Smooth muscle cell (in vitro differentiated cells): ENCODE data around the gene XPNPEP1. TPM values are rescaled to one million over a fixed set of nuclear protein-coding genes. Genes with fewer than 3 reads are reported as not detected.

Experiments
- DNase-seq: peaks from one replicate; lab custom pipeline; 2025; ENCODE audit not compliant: unreplicated experiment; lab: John Stamatoyannopoulos, UW
- H2AFZ ChIP-seq: fragments of 200-600 bp; sonication (generic); 2 replicates; pipeline ENCODE4 v1.6.0; 2016; ENCODE audit warnings: antibody characterized with exemption, low read depth, mild to moderate bottlenecking
- H3F3A ChIP-seq: fragments of 200-600 bp; sonication (generic); 2 replicates; pipeline ENCODE4 v1.6.0; 2017; ENCODE audit warnings: antibody characterized with exemption, low read depth
- H3K27ac ChIP-seq: fragments of 200-600 bp; sonication (generic); 2 replicates; pipeline ENCODE4 v1.5.1; 2016; ENCODE audit warnings: low read depth, mild to moderate bottlenecking
- H3K27me3 ChIP-seq: fragments of 200-600 bp; sonication (generic); 2 replicates; pipeline ENCODE4 v1.6.1; 2016; ENCODE audit warnings: low read depth, mild to moderate bottlenecking
- H3K36me3 ChIP-seq: fragments of 200-600 bp; sonication (generic); 2 replicates; pipeline ENCODE4 v1.5.1; 2016; ENCODE audit warnings: low read depth
- H3K4me1 ChIP-seq: fragments of 200-600 bp; sonication (generic); 2 replicates; pipeline ENCODE4 v1.5.1; 2016; ENCODE audit warnings: low read depth
- H3K4me2 ChIP-seq: fragments of 200-600 bp; sonication (generic); 2 replicates; pipeline ENCODE4 v1.6.0; 2016; ENCODE audit warnings: mild to moderate bottlenecking
- H3K4me3 ChIP-seq: fragments of 200-600 bp; sonication (generic); 2 replicates; pipeline ENCODE4 v1.5.1; 2016; ENCODE audit warnings: mild to moderate bottlenecking
- H3K79me2 ChIP-seq: fragments of 200-600 bp; sonication (generic); 2 replicates; pipeline ENCODE4 v1.6.0; 2016; ENCODE audit warnings: low read depth, mild to moderate bottlenecking
- H3K9ac ChIP-seq: fragments of 200-600 bp; sonication (generic); 2 replicates; pipeline ENCODE4 v1.6.0; 2016; ENCODE audit warnings: low read depth
- H3K9me3 ChIP-seq: fragments of 200-600 bp; sonication (generic); replicated peaks from 2 replicates; pipeline ENCODE4 v1.5.1; 2016; ENCODE audit warnings: low read depth
- H4K20me1 ChIP-seq: fragments of 200-600 bp; sonication (generic); 2 replicates; pipeline ENCODE4 v1.6.0; 2016; ENCODE audit warnings: low read depth
- CTCF ChIP-seq: fragments of 200-600 bp; sonication (generic); IDR thresholded peaks from 2 replicates; pipeline ENCODE4 v1.5.1; 2017; ENCODE audit warnings: borderline replicate concordance, mild to moderate bottlenecking, antibody characterized with exemption; ENCODE audit not compliant: insufficient read depth, poor library complexity, severe bottlenecking
- WGBS: methylation state at CpG from one replicate; pipeline ENCODE4 v1.1.7; 2016; ENCODE audit warnings: low lambda C conversion rate; 5-methylcytosine and 5-hydroxymethylcytosine counted together
- polyA plus RNA-seq: library from polyadenylated mRNA; unstranded; fragments of >200 nt; fragmentation: Nextera tagmentation; extraction: Ambion mirVana; gene quantifications from 2 replicates; pipeline ENCODE4 v1.2.1, GENCODE V29; 2016
- total RNA-seq: library from RNA; depleted of rRNA; stranded (reverse); fragments of >200 nt; gene quantifications from 2 replicates; pipeline ENCODE4 v1.2.3, GENCODE V29; 2014

XPNPEP1 gene
- total and polyA plus RNA-seq, 2 experiments from 2014 or later, result 63.0 to 147 TPM

DNA sequence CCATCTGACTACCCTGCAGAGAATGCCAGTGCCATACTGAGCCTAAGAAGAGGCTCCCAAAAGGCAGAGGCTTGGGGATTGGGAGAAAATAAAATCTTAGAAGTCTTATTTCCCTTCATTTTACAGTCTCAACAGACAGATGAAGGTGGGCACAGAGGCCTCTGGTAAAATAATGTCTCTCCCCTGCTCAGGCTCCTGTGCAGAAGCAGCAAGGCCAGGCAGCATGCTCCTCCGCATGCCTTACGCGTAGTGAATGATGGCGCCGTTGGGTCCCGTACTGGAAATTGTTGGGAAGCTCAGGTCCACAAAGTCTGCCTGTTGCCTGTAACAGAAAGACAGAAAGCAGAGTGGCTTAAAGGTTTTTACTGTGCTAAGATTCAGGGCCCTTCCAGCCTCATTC lies 45.8 kb downstream of the XPNPEP1 start:
- peaks cover 12% of the 10 kb centered on the region for H3K36me3 ChIP-seq
- H3K4me1 ChIP-seq, result no peaks in the 10 kb centered on the region
- no peaks in the 10 kb centered on the region for H3K79me2 ChIP-seq
- no peak overlapping the region for H3K27ac ChIP-seq
- WGBS, result over 99% methylated on average over 6 of the region's 6 CpGs
- H3K4me3 ChIP-seq, result no peak overlapping the region
- no peaks in the 10 kb centered on the region for H3K27me3 ChIP-seq
- H4K20me1 ChIP-seq, result no peaks in the 10 kb centered on the region
- H2AFZ ChIP-seq, result no peak overlapping the region
- TF ChIP-seq CTCF, result no peak
- H3K4me2 ChIP-seq, result no peak overlapping the region
- no peak for DNase-seq
- H3K9me3 ChIP-seq, result no peaks in the 10 kb centered on the region
- no peak overlapping the region for H3K9ac ChIP-seq
- no peaks in the 10 kb centered on the region for H3F3A ChIP-seq

GRCh38 chr10:109875828-109876821 lies 47.2 kb downstream of the XPNPEP1 start:
- no peaks in the 10 kb centered on the region for H3K9me3 ChIP-seq
- no peak for DNase-seq
- H2AFZ ChIP-seq, result no peak overlapping the region
- no peaks in the 10 kb centered on the region for H3K79me2 ChIP-seq
- H3K4me2 ChIP-seq, result no peak overlapping the region
- no peaks in the 10 kb centered on the region for H4K20me1 ChIP-seq
- 95% methylated on average over 8 of the region's 8 CpGs for WGBS
- H3K27me3 ChIP-seq, result no peaks in the 10 kb centered on the region
- H3K9ac ChIP-seq, result no peak overlapping the region
- TF ChIP-seq CTCF, result no peak
- H3F3A ChIP-seq, result no peaks in the 10 kb centered on the region
- no peak overlapping the region for H3K27ac ChIP-seq
- peaks cover 12% of the 10 kb centered on the region for H3K36me3 ChIP-seq
- no peaks in the 10 kb centered on the region for H3K4me1 ChIP-seq
- H3K4me3 ChIP-seq, result no peak overlapping the region

DNA sequence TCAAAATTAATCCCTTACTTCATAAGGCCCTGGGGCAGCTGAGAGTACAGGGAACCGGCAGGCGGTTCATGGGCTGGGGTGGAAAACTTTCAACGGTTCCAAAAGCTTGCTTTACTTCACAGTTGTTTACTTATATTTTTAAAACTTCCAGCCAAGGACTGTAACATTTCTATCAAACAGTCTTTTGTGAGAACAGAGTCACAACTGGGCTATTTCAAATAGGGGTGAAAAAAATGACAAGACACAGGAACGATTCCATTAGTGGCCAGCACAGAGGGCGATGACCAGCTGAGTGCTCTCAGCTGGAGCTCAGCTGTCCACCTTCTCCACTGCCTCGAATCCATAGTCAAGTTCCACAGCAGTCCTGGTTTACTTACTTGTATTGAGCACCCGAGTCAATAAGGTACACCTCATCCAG lies 48.2 kb downstream of the XPNPEP1 start:
- Histone ChIP-seq H3K4me3 (no peak overlapping the region), H3K79me2 (no peaks in the 10 kb centered on the region), H3K4me1 (no peaks in the 10 kb centered on the region), H3K9ac (no peak overlapping the region), H3K27me3 (no peaks in the 10 kb centered on the region), H3F3A (no peaks in the 10 kb centered on the region), H3K27ac (no peak overlapping the region), H3K9me3 (no peaks in the 10 kb centered on the region), H3K36me3 (peaks cover 12% of the 10 kb centered on the region), H4K20me1 (no peaks in the 10 kb centered on the region), H3K4me2 (no peak overlapping the region), H2AFZ (no peak overlapping the region)
- no peak for TF ChIP-seq CTCF
- 96% methylated on average over 7 of the region's 7 CpGs for WGBS
- no peak for DNase-seq
